ENCODE measurements around the gene SLC22A16. TPM values are rescaled to one million over a fixed set of nuclear protein-coding genes. Genes with fewer than 3 reads are reported as not detected.

Gene SLC22A16
- total and polyA plus RNA-seq, 2 experiments from 2014 or later: not detected

DNA sequence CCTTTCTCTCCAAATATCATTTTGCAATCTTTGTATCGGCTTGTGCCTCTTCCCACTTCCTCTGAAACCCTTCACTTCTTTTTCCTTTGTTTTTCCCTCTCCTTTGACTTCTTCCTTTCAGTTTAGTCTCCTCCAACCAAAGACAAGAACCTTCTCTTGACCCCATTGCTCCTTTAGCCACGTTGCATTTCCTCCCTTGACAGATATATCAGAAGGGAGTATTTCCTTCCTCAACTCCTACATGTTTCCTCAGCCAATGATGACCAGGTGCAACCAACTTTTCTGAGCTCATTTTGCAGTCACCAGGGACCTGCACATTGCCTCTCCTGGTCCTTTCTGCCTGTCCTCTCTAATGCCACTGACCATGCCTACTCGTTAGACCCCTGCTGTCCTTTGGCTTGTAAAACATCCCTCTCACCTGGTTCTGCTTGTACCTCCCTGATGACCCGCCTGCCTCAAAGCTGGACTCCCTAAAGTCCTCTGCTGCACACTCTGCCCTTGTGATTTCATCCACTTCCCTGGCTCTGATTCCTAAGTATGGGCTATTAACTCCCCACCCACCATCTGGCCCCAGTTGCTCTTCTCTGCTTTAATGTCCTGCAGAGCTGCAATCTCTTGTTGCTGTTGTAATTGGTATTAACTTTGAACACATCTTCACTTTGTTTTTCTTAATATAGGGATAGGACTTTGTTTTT is 27.4 kb downstream of the SLC22A16 start:
- Histone ChIP-seq H3K36me3 (ENCODE audit: low read depth) (no peaks in the 10 kb centered on the region), H3K9me3 (ENCODE audit: low read depth) (no peaks in the 10 kb centered on the region), H3K4me2 (ENCODE audit: unreplicated experiment) (no peak overlapping the region), H3K27me3 (replicated peaks; ENCODE audit: insufficient read depth) (peaks cover 23% of the 10 kb centered on the region; the same call in 1 of the 2 replicates), H3K9me2 (ENCODE audit: insufficient read depth) (no peaks in the 10 kb centered on the region), H3K27ac (no peak overlapping the region), H3K4me1 (ENCODE audit: insufficient read depth) (no peaks in the 10 kb centered on the region), H3K79me2 (ENCODE audit: insufficient read depth) (no peaks in the 10 kb centered on the region), H3K9ac (no peak overlapping the region), H2AFZ (no peak overlapping the region), H4K20me1 (ENCODE audit: insufficient read depth) (no peaks in the 10 kb centered on the region), H3F3A (ENCODE audit: insufficient read depth) (no peaks in the 10 kb centered on the region), H3K4me3 (no peak overlapping the region)
- in situ Hi-C loops (cut with MboI): no loop called here
- DNase-seq: no peak
- TF ChIP-seq EZH2 (IDR thresholded peaks at IDR 0.05; ENCODE audit: insufficient read depth, poor library complexity, severe bottlenecking) (no peak), EZH2phosphoT487 (IDR thresholded peaks at IDR 0.05; ENCODE audit: insufficient read depth, low read depth) (no peak)
- 42 to 50% methylated on average over 4 of the region's 4 CpGs for WGBS, 2 experiments (ENCODE audit: low coverage in 1 of 2, low lambda C conversion rate in 2 of 2, missing lambda C conversion rate in 2 of 2)

DNA sequence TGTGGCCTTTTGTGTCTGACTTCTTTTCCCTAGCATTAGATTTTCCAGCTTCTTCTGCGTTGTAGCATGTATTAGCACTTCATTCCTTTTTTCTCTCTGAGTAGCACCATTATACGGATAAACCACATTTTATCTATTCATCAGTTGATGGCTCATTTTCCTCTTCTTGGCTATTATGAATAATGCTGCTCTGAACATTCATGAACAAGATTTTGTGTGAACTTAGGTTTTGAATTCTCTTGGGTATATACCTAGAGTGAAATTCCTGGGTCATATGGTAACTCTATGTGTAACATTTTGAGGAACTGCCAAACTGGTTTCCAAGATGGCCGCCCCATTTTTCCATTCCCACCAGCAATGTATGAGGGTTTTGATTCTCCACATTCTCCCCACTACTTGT is 28.7 kb downstream of the SLC22A16 start:
- WGBS, 2 experiments (ENCODE audit: low coverage in 1 of 2, low lambda C conversion rate in 2 of 2, missing lambda C conversion rate in 2 of 2): 68 to 70% methylated on average over 3 of the region's 3 CpGs
- peak; percentile 3 for DNase-seq
- H3K9me2 ChIP-seq (ENCODE audit: insufficient read depth): no peaks in the 10 kb centered on the region

DNA sequence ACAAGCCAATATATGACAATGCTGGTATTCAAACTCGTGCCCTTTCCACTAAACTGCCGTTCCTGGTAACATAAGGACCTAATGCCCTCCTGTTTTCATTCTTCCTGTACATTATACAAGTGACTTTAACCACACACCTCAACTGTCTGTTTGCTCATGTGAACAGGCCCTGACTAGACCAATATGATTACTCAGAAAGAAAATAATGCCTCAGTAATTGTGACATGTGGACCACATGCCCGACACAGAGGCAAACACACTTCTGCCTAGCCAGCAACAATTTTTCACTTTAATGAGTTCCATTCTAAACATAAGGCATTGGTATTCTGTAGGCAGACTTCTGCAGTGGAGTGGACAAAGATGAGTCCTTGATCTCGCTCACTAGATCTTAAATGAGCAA is 30.0 kb downstream of the SLC22A16 start:
- H3K9ac ChIP-seq: no peak overlapping the region
- no peaks in the 10 kb centered on the region for H3K36me3 ChIP-seq (ENCODE audit: low read depth)
- in situ Hi-C loops (cut with MboI): no loop called here
- no peak overlapping the region for H3K4me2 ChIP-seq (ENCODE audit: unreplicated experiment)
- no peak overlapping the region for H2AFZ ChIP-seq
- H3K27ac ChIP-seq: no peak overlapping the region
- H3F3A ChIP-seq (ENCODE audit: insufficient read depth): no peaks in the 10 kb centered on the region
- H3K4me1 ChIP-seq (ENCODE audit: insufficient read depth): no peaks in the 10 kb centered on the region
- H4K20me1 ChIP-seq (ENCODE audit: insufficient read depth): no peaks in the 10 kb centered on the region
- H3K4me3 ChIP-seq: no peak overlapping the region
- TF ChIP-seq EZH2 (IDR thresholded peaks at IDR 0.05; ENCODE audit: insufficient read depth, poor library complexity, severe bottlenecking) (no peak), EZH2phosphoT487 (IDR thresholded peaks at IDR 0.05; ENCODE audit: insufficient read depth, low read depth) (no peak)
- H3K79me2 ChIP-seq (ENCODE audit: insufficient read depth): no peaks in the 10 kb centered on the region
- H3K27me3 ChIP-seq (replicated peaks; ENCODE audit: insufficient read depth): peaks cover 27% of the 10 kb centered on the region
- no peaks in the 10 kb centered on the region for H3K9me2 ChIP-seq (ENCODE audit: insufficient read depth)
- H3K9me3 ChIP-seq (ENCODE audit: low read depth): no peaks in the 10 kb centered on the region
- 40% methylated on average over 4 of the region's 4 CpGs for WGBS, 2 experiments (ENCODE audit: low coverage in 1 of 2, low lambda C conversion rate in 2 of 2, missing lambda C conversion rate in 2 of 2)
- no peak for DNase-seq

More for the DNA sequence above, 28.7 kb downstream of the SLC22A16 start:
- in situ Hi-C loops (cut with MboI): no loop called here
- Histone ChIP-seq H3K79me2 (ENCODE audit: insufficient read depth) (no peaks in the 10 kb centered on the region), H3K27me3 (replicated peaks; ENCODE audit: insufficient read depth) (peaks cover 22% of the 10 kb centered on the region; the same call in 1 of the 2 replicates), H3K27ac (no peak overlapping the region), H3K4me1 (ENCODE audit: insufficient read depth) (no peaks in the 10 kb centered on the region), H3K36me3 (ENCODE audit: low read depth) (no peaks in the 10 kb centered on the region), H3K4me2 (ENCODE audit: unreplicated experiment) (no peak overlapping the region), H3K4me3 (no peak overlapping the region), H3K9me3 (ENCODE audit: low read depth) (no peaks in the 10 kb centered on the region), H3K9ac (no peak overlapping the region), H3F3A (ENCODE audit: insufficient read depth) (no peaks in the 10 kb centered on the region), H4K20me1 (ENCODE audit: insufficient read depth) (no peaks in the 10 kb centered on the region), H2AFZ (no peak overlapping the region)
- TF ChIP-seq EZH2 (IDR thresholded peaks at IDR 0.05; ENCODE audit: insufficient read depth, poor library complexity, severe bottlenecking) (no peak), EZH2phosphoT487 (IDR thresholded peaks at IDR 0.05; ENCODE audit: insufficient read depth, low read depth) (no peak)

DNA sequence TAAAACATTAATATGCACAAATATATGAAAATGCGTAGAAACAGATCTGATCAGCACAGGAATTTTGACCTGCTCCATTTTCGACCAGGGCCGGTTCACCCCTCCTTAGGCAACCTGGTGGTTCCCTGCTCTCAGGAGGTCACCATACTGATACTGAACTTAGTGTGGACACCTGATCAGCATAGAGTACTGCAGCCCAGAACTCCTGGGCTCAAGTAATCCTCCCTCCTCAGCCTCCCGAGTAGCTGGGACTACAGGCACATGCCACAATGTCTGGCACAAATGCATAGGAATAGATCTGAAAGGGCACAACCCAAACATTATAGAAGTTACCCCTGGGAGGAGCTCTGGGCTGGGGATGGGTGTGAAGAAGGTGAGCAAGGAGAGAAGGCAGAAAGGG is 36.4 kb downstream of the SLC22A16 start:
- 67 to 73% methylated on average over 4 of the region's 4 CpGs for WGBS, 2 experiments (ENCODE audit: low coverage in 1 of 2, low lambda C conversion rate in 2 of 2, missing lambda C conversion rate in 2 of 2)
- H4K20me1 ChIP-seq (ENCODE audit: insufficient read depth): no peaks in the 10 kb centered on the region

More for the DNA sequence above, 36.4 kb downstream of the SLC22A16 start:
- Histone ChIP-seq H2AFZ (no peak overlapping the region), H3K4me3 (no peak overlapping the region), H3F3A (ENCODE audit: insufficient read depth) (no peaks in the 10 kb centered on the region), H3K36me3 (ENCODE audit: low read depth) (no peaks in the 10 kb centered on the region), H3K9me2 (ENCODE audit: insufficient read depth) (no peaks in the 10 kb centered on the region), H3K27me3 (replicated peaks; ENCODE audit: insufficient read depth) (peaks cover 39% of the 10 kb centered on the region), H3K9me3 (ENCODE audit: low read depth) (no peaks in the 10 kb centered on the region), H3K9ac (no peak overlapping the region), H3K4me2 (ENCODE audit: unreplicated experiment) (no peak overlapping the region), H3K27ac (no peak overlapping the region), H3K79me2 (ENCODE audit: insufficient read depth) (no peaks in the 10 kb centered on the region), H3K4me1 (ENCODE audit: insufficient read depth) (no peaks in the 10 kb centered on the region)
- in situ Hi-C loops (cut with MboI): no loop called here
- TF ChIP-seq EZH2 (IDR thresholded peaks at IDR 0.05; ENCODE audit: insufficient read depth, poor library complexity, severe bottlenecking): no peak
- TF ChIP-seq EZH2phosphoT487 (IDR thresholded peaks at IDR 0.05; ENCODE audit: insufficient read depth, low read depth): no peak
- no peak for DNase-seq
